ENCODE data around the gene PNPLA7.

PNPLA7 gene

GRCh38 chr9:137432687-137433348 is 117.4 kb downstream of the PNPLA7 start:
- no peak for DNase-seq

- no peak for DNase-seq
Observed at GRCh38 chr9:137431416-137431931, 118.7 kb downstream of the PNPLA7 start.

DNA sequence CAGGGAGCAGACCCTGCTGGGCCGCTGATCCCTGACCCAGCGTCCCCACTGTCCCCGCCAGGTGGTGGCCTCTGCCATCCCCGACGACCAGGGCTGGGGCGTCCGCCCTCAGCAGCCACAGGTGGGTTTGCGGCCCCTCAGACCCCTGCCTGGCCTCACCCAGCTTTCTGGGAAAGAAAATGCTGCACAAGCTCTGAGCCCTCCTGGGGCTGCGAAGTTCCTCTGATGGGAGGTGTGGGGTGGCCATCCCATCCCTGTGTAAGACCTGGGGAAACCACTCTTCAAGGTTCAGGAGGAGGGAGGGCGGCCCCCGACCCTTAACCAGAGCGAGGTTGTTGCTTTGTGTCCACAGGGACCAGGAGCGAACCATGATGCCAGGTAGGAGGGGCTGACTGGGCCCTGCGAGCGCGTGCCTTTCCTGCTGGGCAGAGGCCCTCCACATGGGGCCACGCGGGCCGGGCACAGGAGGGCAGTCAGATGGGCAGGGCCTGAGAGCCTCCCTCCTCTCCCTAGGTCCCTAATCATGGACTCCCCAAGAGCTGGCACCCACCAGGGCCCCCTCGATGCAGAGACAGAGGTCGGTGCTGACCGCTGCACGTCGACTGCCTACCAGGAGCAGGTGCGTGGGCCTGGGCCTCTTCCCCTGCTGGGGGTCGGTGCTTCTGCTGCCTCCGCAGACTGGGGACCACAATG is 119.3 kb downstream of the PNPLA7 start:
- no peak for DNase-seq

- peak; percentile 44 for DNase-seq
Observed at GRCh38 chr9:137429974-137430722, 120.1 kb downstream of the PNPLA7 start.

- DNase-seq: no peak
Observed at GRCh38 chr9:137429546-137429890, 120.7 kb downstream of the PNPLA7 start.

DNA sequence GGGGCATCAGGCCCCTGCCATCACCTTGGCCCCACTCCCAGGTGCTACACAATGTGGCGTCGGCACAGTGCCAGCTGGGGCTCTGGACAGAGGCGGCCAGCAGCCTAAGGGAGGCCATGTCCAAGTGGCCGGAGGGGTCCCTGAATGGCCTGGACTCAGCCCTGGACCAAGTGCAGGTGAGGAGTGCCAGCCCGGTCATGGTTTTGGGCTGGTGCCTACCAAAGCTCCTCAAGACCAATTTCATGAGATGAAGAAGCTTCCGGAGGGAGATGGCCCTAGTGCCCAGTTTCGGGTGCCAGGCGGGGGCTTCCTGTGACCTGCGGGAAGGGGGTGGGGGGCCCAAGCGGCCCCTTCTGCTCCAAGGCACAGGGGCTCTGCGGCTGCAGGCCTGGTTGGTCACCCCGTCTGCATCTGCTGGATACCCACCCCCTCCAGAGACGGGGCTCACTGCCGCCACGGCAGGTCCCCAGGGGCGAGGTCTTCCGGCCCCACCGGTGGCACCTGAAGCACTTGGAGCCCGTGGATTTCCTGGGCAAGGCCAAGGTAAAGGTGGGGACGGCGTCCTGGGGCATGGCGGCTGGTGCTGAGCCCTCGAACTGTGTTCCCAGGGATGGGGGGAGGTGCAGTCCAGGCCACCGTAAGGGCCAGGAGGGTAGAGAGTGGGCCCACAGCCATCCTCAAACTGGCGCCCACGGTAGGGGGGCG is 121.2 kb downstream of the PNPLA7 start:
- DNase-seq: no peak

DNA sequence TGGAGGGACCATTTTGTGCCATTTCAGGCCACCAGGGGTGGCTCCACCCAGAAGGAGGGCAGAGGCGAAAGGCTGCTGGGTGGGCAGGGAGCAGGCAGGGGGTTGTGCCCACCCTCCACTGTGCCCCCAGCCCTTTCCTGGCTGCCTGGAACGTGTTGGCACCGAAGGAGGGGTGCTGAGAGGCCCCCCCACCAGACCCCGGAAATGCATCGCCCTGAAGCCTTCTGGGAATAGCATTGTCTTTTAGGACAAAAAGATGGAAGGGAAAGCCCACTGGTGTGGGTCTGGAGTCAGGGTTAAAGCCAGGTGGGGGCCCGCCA is 121.9 kb downstream of the PNPLA7 start:
- DNase-seq: no peak

GRCh38 chr9:137427454-137428310 is 122.5 kb downstream of the PNPLA7 start:
- DNase-seq: no peak

DNA sequence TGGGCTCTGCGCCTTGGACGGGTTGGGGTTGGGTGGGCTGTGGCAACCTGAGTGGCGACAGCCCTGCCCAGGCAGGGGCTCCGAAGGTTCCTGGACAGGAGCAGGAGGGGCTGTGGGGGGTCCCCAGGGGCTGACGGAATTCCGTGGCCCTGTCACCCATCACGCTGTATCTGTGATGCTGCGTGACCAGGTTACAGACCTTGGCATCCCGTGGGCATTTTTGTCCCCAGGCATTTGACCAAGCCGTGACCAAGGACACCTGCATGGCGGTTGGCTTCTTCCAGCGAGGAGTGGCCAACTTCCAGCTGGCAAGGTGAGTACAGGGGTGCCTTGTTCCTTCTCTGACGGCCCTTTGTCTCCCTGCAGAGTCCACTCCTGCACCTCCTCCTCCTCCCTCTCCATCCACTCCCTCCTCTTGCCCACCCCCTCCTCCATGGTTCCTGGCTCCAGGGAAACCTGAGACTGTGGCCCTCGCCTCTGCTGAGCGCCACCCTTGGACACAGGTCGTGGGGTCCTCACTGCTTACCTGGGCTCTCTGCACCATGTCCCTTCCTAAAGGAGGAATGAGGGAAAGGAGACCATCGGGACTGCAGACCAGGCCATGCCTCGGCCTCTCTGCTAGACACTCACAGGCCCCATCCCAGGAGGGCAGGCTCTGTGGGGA is 124.1 kb downstream of the PNPLA7 start:
- DNase-seq: no peak

DNA sequence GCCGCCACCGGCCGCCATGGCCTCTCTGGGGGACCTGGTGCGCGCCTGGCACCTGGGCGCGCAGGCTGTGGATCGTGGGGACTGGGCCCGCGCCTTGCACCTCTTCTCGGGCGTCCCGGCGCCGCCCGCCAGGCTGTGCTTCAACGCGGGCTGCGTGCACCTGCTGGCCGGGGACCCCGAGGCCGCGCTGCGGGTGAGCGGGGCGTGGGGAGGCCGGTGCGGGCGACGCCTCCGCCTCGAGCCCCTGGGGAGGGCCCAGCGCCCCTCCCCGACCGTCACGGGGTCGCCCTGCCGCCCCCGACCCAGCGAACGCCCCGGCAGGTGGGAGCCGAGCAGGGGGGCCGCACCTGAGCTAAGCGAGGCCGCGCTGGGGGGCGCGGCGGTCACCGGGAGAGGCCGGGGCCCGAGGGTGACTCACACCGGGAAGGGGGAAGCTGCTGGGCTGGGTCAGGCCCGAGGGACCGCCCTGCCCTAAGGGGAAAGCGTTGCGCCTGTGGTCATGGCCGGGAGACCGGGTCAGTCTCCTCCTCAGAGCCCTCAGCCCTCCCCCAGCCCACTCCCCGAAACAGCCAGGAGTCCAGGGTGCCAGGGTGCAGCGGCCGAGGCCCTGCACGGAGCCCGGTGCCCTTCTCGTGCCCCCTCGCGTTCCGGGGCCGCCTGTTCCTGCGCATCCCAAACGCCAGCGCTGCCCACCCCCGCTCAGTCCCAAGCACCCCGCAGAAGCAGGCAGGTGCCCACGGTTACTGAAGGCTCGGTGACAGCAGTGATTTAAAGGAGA is 126.5 kb downstream of the PNPLA7 start:
- no peak for DNase-seq

DNA sequence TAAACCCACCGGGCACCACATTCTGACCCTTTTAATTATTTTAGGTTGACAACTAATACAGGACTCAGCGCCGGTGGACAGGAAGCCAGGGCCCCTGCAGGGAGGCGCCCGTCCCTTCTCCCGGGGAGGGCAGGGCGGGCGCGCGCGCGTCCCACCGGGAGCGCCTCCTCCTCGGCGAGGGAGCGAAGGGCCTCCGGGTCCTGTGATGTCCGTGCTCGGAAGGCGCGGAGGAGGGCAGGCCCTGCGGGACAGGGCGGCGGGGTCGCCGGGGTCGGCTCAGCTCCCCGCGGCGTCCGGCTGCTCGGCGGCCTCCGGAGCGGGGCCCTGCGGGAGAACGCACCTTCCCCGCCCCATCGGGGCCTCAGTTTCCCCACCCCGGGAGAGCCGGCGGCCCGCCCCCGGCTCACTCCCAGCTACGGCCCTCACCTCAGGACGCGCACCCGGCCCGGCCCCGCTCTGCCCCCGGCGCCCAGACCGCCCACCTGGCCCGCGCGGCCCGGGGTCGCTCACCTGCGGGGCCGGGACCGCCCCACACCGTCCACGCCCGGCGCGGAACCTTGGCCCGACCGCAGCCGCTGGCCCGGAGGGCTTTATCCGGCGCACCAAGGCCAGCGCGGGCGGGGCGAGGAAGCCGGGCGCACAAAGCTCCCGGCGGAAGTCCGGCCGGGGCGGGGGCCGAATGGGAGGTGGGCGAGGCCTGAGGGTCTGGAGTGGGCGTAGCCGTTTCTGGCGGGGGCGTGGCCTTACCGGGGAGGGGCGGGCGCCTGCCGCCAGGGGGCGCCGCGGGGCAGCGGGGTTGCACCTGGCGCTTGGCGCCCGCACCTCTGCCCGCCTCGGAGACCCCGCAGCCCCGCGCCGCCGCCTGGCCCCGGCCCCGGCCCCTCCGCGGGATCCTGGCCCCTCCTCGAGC is 127.3 kb downstream of the PNPLA7 start, which contains the start of the genes EXD3 and NOXA1:
Gene EXD3 (minus strand): TSS at position 559 of the 910 bp plus-strand sequence. CDS start 27,805 bp downstream, outside the sequence.
Gene NOXA1 (plus strand): TSS at position 790 of the 910 bp plus-strand sequence. CDS start 137 bp downstream, outside the sequence.
- DNase-seq: peak; percentile 92 to 95

GRCh38 chr9:137421838-137422603 is 128.2 kb downstream of the PNPLA7 start:
- DNase-seq: no peak

DNA sequence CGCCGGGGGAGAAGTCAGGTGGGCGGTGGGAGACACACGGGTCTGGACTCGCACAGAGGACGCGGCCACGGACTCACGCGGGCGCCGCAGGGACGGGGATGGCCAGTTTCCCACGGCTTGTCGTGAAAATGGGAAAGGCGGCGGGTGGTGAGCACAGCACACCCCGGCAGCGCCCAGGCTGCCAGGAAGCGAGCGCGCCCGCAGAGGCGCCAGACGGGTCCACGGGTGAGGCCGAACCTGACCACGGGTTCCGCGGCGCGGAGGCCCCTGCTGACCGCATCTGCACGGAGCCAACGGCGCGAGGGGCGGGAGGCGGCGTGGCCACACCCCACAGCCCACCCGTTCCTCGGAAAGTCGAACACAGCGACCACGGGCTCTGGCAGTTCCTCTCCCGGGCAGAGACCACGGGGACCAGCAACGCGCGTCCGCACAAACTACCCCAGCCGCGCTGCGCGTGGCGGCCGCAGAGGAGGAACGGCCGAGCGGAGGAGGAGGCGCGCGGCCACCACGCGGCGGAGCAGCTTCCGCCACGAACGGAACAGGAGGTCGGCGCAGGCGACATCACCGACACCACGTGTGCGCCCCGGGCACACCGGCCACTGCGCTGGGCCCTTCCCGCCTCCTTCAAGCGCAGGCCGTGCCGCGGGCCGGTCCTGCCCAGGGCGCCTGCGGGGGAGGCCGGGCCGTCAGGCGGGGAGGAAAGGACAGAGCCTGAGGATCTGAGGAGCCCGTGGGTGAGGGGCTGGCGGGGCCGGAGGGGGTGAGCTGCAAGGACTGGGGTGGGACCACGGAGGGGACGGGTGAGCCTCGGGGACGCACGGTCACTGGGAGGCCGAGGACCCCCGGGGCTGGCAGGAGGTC is 132.8 kb downstream of the PNPLA7 start:
- DNase-seq: no peak

GRCh38 chr9:137416563-137417151 is 133.5 kb downstream of the PNPLA7 start:
- DNase-seq: no peak

DNA sequence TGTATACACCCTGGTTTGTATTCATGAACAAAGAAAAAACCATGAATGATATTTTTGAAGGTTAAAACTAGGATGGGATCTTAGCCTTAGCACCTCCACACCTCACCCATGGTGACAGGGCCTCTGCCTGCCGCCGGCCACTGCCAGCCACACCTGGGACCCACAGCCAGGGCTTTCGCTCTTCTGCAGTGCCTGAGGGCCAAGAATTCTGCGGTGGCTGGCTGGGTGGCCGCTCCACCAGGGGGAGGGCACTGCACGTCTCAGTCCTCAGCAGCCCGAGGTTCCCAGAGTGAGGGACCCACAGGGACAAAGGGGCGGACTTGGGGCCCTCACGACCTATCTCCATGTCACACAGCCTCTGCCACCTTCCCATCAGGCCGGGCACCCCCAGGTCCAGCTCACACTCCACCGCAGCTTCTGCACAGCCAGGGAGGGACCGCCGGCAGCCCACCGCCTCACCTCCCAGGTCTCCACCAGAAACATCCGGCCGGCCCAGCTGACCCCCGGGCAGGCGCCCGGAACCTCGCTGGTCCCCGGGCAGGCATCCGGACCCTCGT is 134.1 kb downstream of the PNPLA7 start:
- DNase-seq: no peak

DNA sequence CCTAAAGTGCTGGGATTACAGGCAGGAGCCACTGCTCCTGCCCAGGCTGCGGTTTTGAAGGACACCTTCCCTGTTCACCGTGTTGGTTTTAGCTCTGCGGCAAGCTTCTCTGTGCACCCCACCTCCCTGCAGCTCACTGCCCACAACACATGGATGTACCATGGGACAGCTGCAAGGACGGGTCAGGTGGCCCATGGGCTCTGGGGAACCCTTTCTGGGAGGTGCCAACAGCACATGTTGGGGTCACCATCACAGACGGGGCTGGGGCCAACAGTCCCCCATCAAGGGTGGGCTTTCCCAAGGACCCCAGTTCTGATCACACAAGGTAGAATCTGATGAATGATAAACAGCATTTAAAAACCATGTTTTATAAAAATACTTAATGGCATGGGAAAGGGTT is 134.8 kb downstream of the PNPLA7 start:
- DNase-seq: no peak

DNA sequence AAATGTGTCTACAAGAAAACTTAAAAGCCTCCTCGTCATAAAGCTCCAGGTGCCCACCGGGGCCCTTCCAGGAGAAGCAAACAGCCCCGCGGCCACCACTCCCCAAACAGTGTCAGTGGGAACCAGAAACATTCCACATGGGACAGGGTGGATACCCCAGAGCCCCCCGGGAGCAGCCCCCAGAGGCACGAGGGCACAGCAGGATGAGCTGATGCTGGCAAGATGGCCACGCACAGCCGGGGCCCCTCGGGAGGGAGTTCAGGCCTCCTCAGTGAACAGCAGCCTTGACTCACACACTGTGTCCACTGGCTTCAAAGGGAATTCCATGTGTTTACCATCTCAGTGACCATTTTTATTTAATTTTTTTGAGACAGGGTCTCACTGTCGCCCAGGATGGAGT is 137.8 kb downstream of the PNPLA7 start:
- DNase-seq: no peak
